ENCODE data around the gene SPTB.

SPTB gene

GRCh38 chr14:64763085-64763782, 116.5 kb downstream of the SPTB start:
- peak; percentile 35 for DNase-seq

DNA sequence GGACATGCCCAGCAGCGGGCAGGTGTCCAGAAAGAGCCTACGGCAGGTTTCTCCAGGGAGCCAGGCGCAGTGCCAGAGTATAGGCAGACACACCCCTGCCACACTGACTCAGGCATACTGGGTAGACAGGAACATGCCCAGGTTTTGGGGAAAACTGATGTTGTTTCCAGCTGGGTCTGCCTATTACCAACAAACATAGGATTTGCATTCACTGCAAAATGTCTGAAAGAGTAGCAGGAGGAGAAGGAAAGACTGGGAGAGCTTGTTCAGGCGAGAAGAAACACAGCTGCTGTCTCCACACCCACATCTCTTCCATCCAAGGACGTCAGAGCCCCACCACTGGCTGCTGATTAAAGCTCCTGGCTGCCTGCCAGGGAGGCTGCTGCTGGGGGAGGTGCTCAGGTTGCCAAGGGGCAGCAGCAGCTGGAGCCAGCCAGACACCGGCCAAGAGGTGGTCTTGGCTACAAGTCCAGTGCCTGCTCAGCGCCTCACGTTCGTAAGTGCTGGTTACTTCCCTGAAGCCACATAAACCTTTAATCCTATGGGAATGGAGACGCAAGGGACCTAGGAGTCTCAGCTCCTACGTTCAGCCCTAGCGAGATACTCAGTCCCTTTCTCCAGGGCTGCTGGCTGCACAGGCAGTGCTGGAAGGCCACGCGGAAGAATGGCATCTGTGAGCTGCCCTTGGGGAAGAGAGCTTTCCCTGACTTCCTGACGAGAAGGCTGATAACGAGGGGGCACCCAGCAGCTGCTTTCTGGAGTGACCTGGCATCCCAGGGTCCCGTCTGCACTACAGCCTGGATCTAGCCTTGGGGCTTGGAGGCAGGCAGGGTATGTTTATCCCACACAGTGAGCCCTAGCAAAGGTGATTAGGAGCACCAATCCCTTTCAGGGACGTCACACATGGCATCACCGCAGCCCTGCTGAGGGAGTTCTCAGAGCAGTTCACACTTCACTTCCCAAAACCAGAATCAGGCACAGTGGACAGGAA, 117.4 kb downstream of the SPTB start:
- DNase-seq, result peak; percentile 91

DNA sequence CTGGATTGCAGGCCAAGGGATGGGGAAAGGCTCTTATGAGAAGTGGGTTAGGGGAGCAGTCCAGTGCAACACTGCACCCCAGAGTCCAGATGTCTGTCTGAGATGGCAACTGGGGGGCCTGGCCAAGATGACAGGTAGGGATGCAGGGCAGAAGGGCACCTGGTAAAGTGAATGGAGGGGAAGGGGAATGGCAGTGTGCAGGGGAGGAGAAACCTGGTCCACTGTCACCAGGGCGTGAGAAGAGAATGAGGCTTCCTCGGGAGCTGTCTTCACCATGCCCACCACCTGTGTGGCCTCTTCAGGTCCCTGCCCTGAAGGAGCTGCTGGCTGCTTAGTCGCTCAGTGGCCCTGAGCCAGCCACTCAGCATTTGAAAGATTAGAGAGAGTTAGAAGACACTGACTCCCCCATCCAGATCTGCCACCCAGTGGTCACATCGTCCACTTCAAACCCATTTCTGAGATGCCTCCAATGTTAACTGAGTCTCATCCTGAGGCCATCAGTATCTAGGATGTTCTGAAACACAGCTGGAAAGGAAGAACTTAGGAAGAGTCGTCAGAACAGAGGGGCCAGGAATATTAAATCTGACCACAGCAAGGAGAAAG, 118.2 kb downstream of the SPTB start:
- peak; percentile 22 for DNase-seq

- DNase-seq, result peak; percentile 70
Measured at GRCh38 chr14:64760916-64761315, 118.8 kb downstream of the SPTB start.

DNA sequence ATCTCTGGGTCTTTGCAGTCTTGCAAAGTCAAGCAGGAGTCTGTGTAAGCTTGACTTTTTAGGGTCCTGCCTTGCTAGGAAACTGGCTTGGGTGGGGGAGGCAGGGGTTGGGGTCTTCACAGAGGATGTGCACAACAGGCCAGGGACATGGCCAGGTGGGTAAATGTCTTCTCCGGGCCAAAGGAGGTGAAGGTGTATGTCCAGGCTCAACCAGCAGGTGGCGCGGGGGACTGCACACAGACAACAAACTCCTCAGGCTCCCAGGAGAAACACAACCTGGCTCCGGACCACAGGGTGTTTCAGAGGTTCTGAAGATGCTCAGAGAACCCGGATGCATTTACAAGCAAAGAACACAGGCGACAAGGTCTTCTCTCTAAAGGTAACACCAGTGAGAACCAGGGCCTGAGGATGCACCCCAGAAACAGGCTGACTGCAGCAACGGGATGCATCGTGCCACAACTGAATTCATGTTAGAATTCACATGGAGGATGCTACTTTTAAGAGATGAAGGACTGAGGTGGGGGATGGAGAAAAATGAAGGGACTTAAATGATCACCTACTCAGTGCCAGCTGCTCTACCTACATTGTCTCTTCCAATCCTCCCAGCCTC, 119.5 kb downstream of the SPTB start:
- DNase-seq, result peak; percentile 56

DNA sequence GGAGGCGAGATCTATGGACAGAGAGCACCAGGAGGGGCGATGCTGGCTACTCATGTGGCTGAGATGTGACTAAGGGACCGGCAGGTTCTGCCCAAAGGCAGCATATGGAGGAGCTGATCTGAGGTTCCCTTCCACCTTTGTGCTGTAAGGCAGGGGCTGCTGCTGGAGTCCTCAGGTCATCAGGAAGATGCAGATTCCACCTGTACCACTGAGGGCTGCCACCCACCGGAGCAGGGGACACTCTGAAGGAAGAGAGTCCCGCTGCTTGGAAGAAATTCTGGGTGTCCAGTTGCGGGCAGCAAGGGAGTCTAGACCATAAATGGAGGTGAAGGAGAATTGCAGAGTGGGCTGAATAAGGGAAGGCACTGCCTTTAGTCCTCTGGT, 120.2 kb downstream of the SPTB start:
- no peak for DNase-seq

GRCh38 chr14:64758691-64759554, 120.8 kb downstream of the SPTB start:
- DNase-seq, result peak; percentile 14

GRCh38 chr14:64758025-64758521, 121.6 kb downstream of the SPTB start:
- no peak for DNase-seq

- no peak for DNase-seq
Measured at GRCh38 chr14:64757601-64758000, 122.1 kb downstream of the SPTB start.

DNA sequence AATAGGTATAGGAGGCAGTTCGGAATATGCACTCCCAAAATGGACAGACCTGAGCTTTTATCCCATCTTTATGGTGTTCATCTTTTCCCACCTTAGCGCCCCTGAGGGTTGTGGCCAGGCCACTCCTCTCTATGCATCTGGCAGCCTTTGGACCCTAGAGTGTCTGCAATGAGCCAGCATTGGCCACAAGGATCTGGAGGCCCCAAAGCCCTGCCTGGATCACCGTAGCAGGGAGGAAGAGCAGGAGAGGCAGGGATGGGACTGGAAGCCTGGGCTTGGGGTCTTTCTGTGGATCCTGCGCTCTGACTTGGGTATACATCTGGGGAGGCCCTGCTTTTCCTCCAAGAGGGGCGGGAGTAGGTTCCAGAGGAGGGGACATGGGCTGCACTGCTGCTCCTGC, 123.0 kb downstream of the SPTB start:
- DNase-seq, result no peak

- no peak for DNase-seq
Measured at GRCh38 chr14:64755781-64756221, 123.9 kb downstream of the SPTB start.

GRCh38 chr14:64754685-64755084, 125.0 kb downstream of the SPTB start:
- no peak for DNase-seq

- no peak for DNase-seq
Measured at GRCh38 chr14:64753999-64754398, 125.7 kb downstream of the SPTB start.

- DNase-seq, result no peak
Measured at GRCh38 chr14:64753374-64753773, 126.3 kb downstream of the SPTB start.

- DNase-seq, result no peak
Measured at GRCh38 chr14:64752909-64753308, 126.8 kb downstream of the SPTB start.

DNA sequence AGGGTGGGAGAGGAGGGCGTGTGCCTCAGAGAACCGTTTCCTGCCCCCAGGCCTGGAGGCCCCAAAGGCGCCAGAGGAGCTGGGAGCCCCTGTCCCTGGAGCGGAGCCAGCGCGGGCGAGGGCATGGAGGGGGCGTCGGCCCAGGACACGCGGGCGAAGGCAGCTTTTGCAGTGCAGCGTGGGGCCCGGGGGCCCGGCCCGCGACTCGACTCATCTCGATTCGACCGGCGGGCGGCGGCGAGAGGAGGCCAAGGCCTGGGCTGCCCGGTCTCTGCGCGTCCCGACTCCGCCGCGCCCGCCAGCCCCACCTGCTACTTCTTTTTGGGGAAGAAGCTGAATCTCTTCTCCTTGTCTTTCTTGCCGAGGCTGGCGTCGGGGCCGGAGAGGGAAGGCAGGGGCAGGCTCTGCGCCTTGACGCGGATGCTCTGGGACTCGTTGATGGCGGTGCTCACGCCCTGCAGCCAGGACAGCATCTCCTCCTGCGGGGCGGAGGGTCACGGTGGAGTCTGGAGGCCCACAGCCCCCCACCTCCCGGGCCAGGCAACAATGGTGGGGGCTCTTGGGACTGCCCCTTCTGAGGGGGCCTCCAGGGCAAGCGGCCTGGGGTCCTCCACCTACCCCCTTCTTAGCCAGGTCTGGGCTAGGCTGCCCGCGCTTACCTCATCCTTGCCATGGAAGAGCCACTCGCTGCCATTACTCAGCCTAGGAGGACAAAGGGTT, 130.6 kb downstream of the SPTB start:
- DNase-seq, result no peak

- DNase-seq, result no peak
Measured at GRCh38 chr14:64748521-64748920, 131.2 kb downstream of the SPTB start.

DNA sequence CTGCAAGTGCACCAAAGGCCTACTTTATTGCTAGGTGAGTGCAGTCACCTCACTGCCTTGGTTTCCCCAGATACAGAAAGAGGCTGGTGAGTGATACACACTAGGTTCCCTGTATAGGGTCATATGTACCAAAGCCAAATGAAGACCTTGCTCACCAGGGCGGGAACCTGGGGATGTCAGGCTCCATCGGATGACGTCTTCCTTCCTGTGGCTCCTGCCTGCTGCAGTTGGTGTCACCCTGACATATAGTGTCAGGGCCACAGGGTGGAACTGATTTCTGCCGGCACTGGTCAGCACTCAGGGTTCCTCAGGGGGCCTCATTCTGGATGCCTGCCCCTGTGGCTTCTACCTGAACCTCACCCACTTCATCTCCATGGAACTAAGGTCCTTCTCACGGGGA, 132.4 kb downstream of the SPTB start:
- DNase-seq, result no peak

DNA sequence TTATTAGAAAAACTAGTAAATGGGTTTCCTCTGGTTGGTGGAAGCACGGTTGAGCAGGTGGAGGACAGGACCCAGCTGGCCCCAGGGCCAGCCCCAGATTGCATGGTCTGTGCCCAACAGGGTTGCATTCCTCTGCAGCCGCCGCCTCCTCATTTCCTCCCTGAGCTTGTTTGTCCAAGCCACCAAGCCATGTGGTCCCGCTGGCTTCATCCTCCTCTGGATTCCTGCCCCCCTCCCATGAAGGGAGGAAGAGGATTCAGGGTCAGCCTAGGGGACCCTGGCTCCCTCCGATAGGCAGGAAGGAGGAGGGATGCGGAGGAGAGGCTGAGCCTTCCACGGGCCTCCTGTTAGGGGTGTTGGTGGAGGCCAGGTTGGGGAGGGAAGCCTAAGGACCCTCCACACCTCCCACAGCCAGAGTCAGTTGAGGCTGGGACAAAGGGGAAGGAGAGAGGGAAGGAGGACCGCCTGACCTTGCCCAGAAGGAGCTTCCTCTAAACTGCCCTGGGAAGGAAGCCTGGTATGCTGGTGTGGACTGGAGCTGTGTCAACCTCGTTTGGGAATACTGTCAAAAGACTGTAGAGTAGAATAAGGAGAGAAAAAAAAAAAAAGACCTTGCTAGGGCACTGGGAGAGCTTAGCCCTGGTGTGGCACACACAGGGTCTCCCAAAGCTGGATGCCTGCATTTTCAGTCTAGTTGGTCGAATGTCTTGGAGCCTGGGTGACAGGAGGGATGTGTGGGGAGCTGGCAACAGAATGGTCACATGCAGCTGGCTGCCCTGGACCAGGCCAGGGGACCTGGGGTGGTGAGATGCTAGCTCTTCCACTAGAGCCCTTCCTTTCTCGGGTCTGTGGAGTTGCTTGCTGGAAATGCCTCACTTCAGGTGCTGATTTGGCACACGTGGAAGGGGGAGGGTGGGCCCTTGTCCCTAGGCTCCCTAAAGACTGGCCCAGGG, 133.1 kb downstream of the SPTB start:
- no peak for DNase-seq

DNA sequence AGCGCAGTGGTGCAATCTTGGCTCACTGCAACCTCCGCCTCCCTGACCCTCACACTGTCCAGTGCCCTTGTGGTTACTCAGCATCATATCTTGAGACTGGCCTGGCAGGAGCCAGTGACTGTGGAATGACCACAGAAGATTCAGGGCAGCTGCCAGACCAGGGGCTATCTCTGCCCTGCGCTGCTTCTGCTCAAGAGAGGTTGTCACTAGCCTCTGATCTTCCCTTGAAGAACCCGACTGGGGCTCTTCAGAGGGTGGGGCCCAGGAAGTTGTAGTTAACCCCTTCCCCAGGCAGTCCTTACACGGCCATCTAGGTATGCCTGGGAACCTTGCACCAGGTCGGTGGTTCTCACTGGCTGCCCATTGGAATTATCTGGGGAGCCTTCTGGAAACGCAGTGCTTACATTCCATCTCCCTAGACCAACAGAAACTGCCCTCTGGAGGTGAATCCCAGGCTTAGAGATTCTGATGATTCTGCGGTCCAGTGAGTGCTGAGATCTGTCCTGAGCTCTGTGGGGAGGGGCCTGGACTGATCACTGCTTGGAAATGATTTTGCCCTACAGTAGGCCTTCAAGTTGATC, 134.1 kb downstream of the SPTB start:
- no peak for DNase-seq
